H9 (cell line): ENCODE results near the gene RWDD4. TPM values are rescaled to one million over a fixed set of nuclear protein-coding genes. Genes with fewer than 3 reads are reported as not detected.
A peak's percentile ranks its signal among the peaks of the same experiment; 100 is the strongest.

ENCODE experiments used
- DNase-seq: peaks from one replicate; pipeline ENCODE4 v3.0.0-alpha.2; 2017
- H2AFZ ChIP-seq: one replicate; pipeline ENCODE4 v1.6.1; 2013; ENCODE audit warnings: mild to moderate bottlenecking, low read length, control low read depth, moderate library complexity
- H2AK5ac ChIP-seq: 2 replicates; pipeline ENCODE4 v1.6.1; 2013; ENCODE audit warnings: low read length, control low read depth, mixed read lengths; ENCODE audit not compliant: insufficient read length
- H2BK120ac ChIP-seq: one replicate; pipeline ENCODE4 v1.6.1; 2013; ENCODE audit warnings: low read depth, mild to moderate bottlenecking, low read length, control low read depth, inconsistent platforms; ENCODE audit not compliant: poor library complexity, severe bottlenecking
- H2BK12ac ChIP-seq: 2 replicates; pipeline ENCODE4 v1.6.1; 2013; ENCODE audit warnings: low read length, control low read depth, mixed read lengths, low read depth; ENCODE audit not compliant: insufficient read length
- H2BK15ac ChIP-seq: 2 replicates; pipeline ENCODE4 v1.6.1; 2013; ENCODE audit warnings: low read depth, low read length, control low read depth
- H2BK20ac ChIP-seq: one replicate; pipeline ENCODE4 v1.6.1; 2013; ENCODE audit warnings: low read depth, mild to moderate bottlenecking, low read length, control low read depth, inconsistent platforms; ENCODE audit not compliant: poor library complexity, severe bottlenecking
- H2BK5ac ChIP-seq: 2 replicates; pipeline ENCODE4 v1.6.1; 2013; ENCODE audit warnings: low read length, control low read depth, mixed read lengths; ENCODE audit not compliant: insufficient read length
- H3K14ac ChIP-seq: 2 replicates; pipeline ENCODE4 v1.6.1; 2013; ENCODE audit warnings: low read length, control low read depth; ENCODE audit not compliant: insufficient read depth
- H3K18ac ChIP-seq: 2 replicates; pipeline ENCODE4 v1.6.1; 2013; ENCODE audit warnings: low read depth, mild to moderate bottlenecking, mixed read lengths, low read length, control low read depth; ENCODE audit not compliant: insufficient read length
- H3K23ac ChIP-seq: 2 replicates; pipeline ENCODE4 v1.6.1; 2013; ENCODE audit warnings: low read length, control low read depth, mixed read lengths, low read depth; ENCODE audit not compliant: insufficient read length
- H3K23me2 ChIP-seq: 2 replicates; pipeline ENCODE4 v1.6.1; 2013; ENCODE audit warnings: low read depth, mild to moderate bottlenecking, mixed read lengths, low read length, control low read depth; ENCODE audit not compliant: insufficient read length, poor library complexity, severe bottlenecking
- H3K27ac ChIP-seq: 2 replicates; pipeline ENCODE4 v1.5.1; 2013; ENCODE audit warnings: low read length, control low read depth, mixed read lengths, low read depth; ENCODE audit not compliant: insufficient read length
- H3K27me3 ChIP-seq: 2 replicates; pipeline ENCODE4 v1.6.1; 2013; ENCODE audit warnings: low read length, control low read depth, inconsistent platforms; ENCODE audit not compliant: insufficient read depth
- H3K4ac ChIP-seq: 2 replicates; pipeline ENCODE4 v1.6.1; 2013; ENCODE audit warnings: low read depth, mild to moderate bottlenecking, control low read depth, inconsistent platforms, low read length, moderate library complexity
- H3K4me1 ChIP-seq: 2 replicates; pipeline ENCODE4 v1.6.1; 2013; ENCODE audit warnings: low read length, control low read depth, inconsistent platforms; ENCODE audit not compliant: insufficient read depth
- H3K4me2 ChIP-seq: 2 replicates; pipeline ENCODE4 v1.6.1; 2013; ENCODE audit warnings: low read length, control low read depth, mixed read lengths; ENCODE audit not compliant: insufficient read length, insufficient read depth
- H3K56ac ChIP-seq: 2 replicates; pipeline ENCODE4 v1.6.1; 2013; ENCODE audit warnings: low read depth, mild to moderate bottlenecking, mixed read lengths, low read length, control low read depth; ENCODE audit not compliant: insufficient read length
- H3K79me1 ChIP-seq: 2 replicates; pipeline ENCODE4 v1.6.1; 2013; ENCODE audit warnings: low read depth, mild to moderate bottlenecking, moderate library complexity, low read length, control low read depth, inconsistent platforms; ENCODE audit not compliant: insufficient read depth, poor library complexity, severe bottlenecking
- H3K79me2 ChIP-seq: 2 replicates; pipeline ENCODE4 v1.6.1; 2013; ENCODE audit warnings: low read length, control low read depth, inconsistent platforms; ENCODE audit not compliant: insufficient read depth
- H3K9ac ChIP-seq: 2 replicates; pipeline ENCODE4 v1.6.1; 2013; ENCODE audit warnings: low read length, control low read depth, mixed read lengths; ENCODE audit not compliant: insufficient read length; ENCODE audit errors: extremely low read depth
- H3K9me3 ChIP-seq: one replicate; pipeline ENCODE4 v1.6.1; 2013; ENCODE audit warnings: low read depth, low read length, inconsistent platforms; ENCODE audit not compliant: control insufficient read depth
- H3T11ph ChIP-seq: one replicate; pipeline ENCODE4 v1.6.1; 2013; ENCODE audit warnings: mild to moderate bottlenecking, low read length, control low read depth, inconsistent platforms
- H4K20me1 ChIP-seq: one replicate; pipeline ENCODE4 v1.6.1; 2013; ENCODE audit not compliant: control insufficient read depth, insufficient read length, insufficient read depth
- H4K5ac ChIP-seq: 2 replicates; pipeline ENCODE4 v1.6.1; 2013; ENCODE audit warnings: low read depth, mild to moderate bottlenecking, mixed read lengths, low read length, control low read depth; ENCODE audit not compliant: insufficient read length
- H4K8ac ChIP-seq: replicated peaks from 2 replicates; pipeline ENCODE4 v1.6.1; 2013; ENCODE audit warnings: low read length, control low read depth, mixed read lengths, low read depth; ENCODE audit not compliant: insufficient read length
- H4K91ac ChIP-seq: 2 replicates; pipeline ENCODE4 v1.6.1; 2013; ENCODE audit warnings: low read depth, mild to moderate bottlenecking, moderate library complexity, mixed read lengths, low read length, control low read depth; ENCODE audit not compliant: insufficient read length
- H3K27ac Mint-ChIP-seq, 3 experiments: 2 replicates in 2 of 3; 3 replicates in 1 of 3; pipeline ENCODE4 v1.8.0; 2020 to 2021; ENCODE audit warnings: mixed read lengths in 3 of 3, mild to moderate bottlenecking in 1 of 3, moderate library complexity in 1 of 3
- H3K27me3 Mint-ChIP-seq: 2 replicates; pipeline ENCODE4 v1.8.0; 2021; ENCODE audit warnings: low read depth, mild to moderate bottlenecking, moderate library complexity, mixed read lengths
- H3K36me3 Mint-ChIP-seq, 3 experiments: 2 replicates in 2 of 3; 3 replicates in 1 of 3; pipeline ENCODE4 v1.8.0; 2020 to 2021; ENCODE audit warnings: low read depth in 3 of 3, mixed read lengths in 3 of 3; ENCODE audit not compliant: insufficient read depth in 1 of 3
- H3K4me1 Mint-ChIP-seq, 2 experiments: 2 replicates each; pipeline ENCODE4 v1.8.0; 2020; ENCODE audit warnings: mixed read lengths in 2 of 2
- H3K4me3 Mint-ChIP-seq, 2 experiments: 2 replicates in 1 of 2; 3 replicates in 1 of 2; pipeline ENCODE4 v1.8.0; 2020 to 2021; ENCODE audit warnings: mild to moderate bottlenecking in 2 of 2, mixed read lengths in 2 of 2, moderate library complexity in 1 of 2
- H3K9me3 Mint-ChIP-seq, 2 experiments: 2 replicates in 1 of 2; 3 replicates in 1 of 2; pipeline ENCODE4 v1.8.0; 2020; ENCODE audit warnings: mild to moderate bottlenecking in 2 of 2, mixed read lengths in 2 of 2, moderate library complexity in 1 of 2
- CTCF ChIP-seq: fragments of 200-600 bp; sonication (generic); conservative IDR thresholded peaks from 3 replicates; pipeline ENCODE4 v1.8.0; 2021; ENCODE audit warnings: antibody characterized with exemption, mild to moderate bottlenecking
- WGBS: extraction: QIAGEN DNeasy Blood & Tissue Kit; methylation state at CpG from one replicate; pipeline ENCODE4 v1.1.7; 2013; ENCODE audit warnings: missing lambda C conversion rate, low lambda C conversion rate, mixed read lengths; ENCODE audit not compliant: insufficient read length; ENCODE audit errors: extremely low coverage; 5-methylcytosine and 5-hydroxymethylcytosine counted together
- total RNA-seq: library from RNA; stranded (reverse); gene quantifications from 2 replicates; pipeline ENCODE4 v1.2.1, GENCODE V29; 2021

Gene RWDD4
- total RNA-seq, 1 experiment from 2014 or later, result 17.8 TPM

GRCh38 chr4:183637461-183637860 lies 21.5 kb downstream of the RWDD4 start:
- H3K4me2 ChIP-seq, result no peak overlapping the region
- WGBS, result no CpG with 5 or more reads among the region's 3 CpGs
- H3T11ph ChIP-seq, result no peak overlapping the region
- no peak overlapping the region for H3K4me3 Mint-ChIP-seq
- no peak overlapping the region for H3K9ac ChIP-seq
- H3K79me1 ChIP-seq, result no peaks in the 10 kb centered on the region
- H3K27ac Mint-ChIP-seq, result peak overlapping the region in 1 of 3 experiments; percentile 12; a peak in 1 of 7 replicates
- H2AFZ ChIP-seq, result no peak overlapping the region
- H3K18ac ChIP-seq, result no peak overlapping the region
- H3K27ac ChIP-seq, result no peak overlapping the region
- H3K79me2 ChIP-seq, result no peaks in the 10 kb centered on the region
- H2BK5ac ChIP-seq, result no peak overlapping the region
- H3K4me1 ChIP-seq, result no peaks in the 10 kb centered on the region; the same call in 1 of the 2 replicates
- no peak overlapping the region for H2BK15ac ChIP-seq
- H4K20me1 ChIP-seq, result no peaks in the 10 kb centered on the region
- no peak overlapping the region for H3K23ac ChIP-seq
- no peak overlapping the region for H2AK5ac ChIP-seq
- H4K5ac ChIP-seq, result no peak overlapping the region
- H3K9me3 Mint-ChIP-seq, result no peaks in the 10 kb centered on the region
- H4K8ac ChIP-seq, result no peak overlapping the region
- H3K14ac ChIP-seq, result no peak overlapping the region
- no peak overlapping the region for H3K4ac ChIP-seq
- no peak overlapping the region for H3K56ac ChIP-seq
- H3K27me3 Mint-ChIP-seq, result no peaks in the 10 kb centered on the region
- H3K27me3 ChIP-seq, result no peaks in the 10 kb centered on the region
- TF ChIP-seq CTCF, result no peak
- H3K23me2 ChIP-seq, result no peaks in the 10 kb centered on the region
- no peaks in the 10 kb centered on the region for H3K9me3 ChIP-seq
- peaks cover 31 to 34% of the 10 kb centered on the region in 2 experiments for H3K4me1 Mint-ChIP-seq
- H2BK20ac ChIP-seq, result no peak overlapping the region
- H2BK12ac ChIP-seq, result no peak overlapping the region
- no peak for DNase-seq
- peaks cover 0 to 7% (median 2%) of the 10 kb centered on the region in 3 experiments; a peak in 3 of 7 replicates for H3K36me3 Mint-ChIP-seq
- no peak overlapping the region for H4K91ac ChIP-seq
- H2BK120ac ChIP-seq, result no peak overlapping the region
